Kidney (tissue), 14 donors: ENCODE data around the gene ENAH. TPM values are rescaled to one million over a fixed set of nuclear protein-coding genes. Genes with fewer than 3 reads are reported as not detected.

Source experiments
- DNase-seq, 5 donors: peaks; one replicate each; pipeline ENCODE4 v3.0.0-alpha.2; 2013 to 2020
- FAIRE-seq: peaks from 2 replicates; lab custom pipeline; 2012; peaks lifted over from hg19 to GRCh38; lab: Jason Lieb, UNC
- H3K27ac ChIP-seq, 2 donors: one replicate each; pipeline ENCODE4 v1.7.0; 2013; ENCODE audit warnings: low read depth in 2 of 2, low read length in 2 of 2, inconsistent platforms in 1 of 2
- H3K27me3 ChIP-seq: one replicate; pipeline ENCODE4 v1.7.1; 2013; ENCODE audit warnings: low read length, inconsistent platforms; ENCODE audit not compliant: control insufficient read depth, insufficient read depth
- H3K36me3 ChIP-seq, 3 donors: one replicate each; pipeline versions ENCODE4 v1.7.0 to v1.7.1; 2013; ENCODE audit warnings: low read length in 3 of 3, control low read depth in 1 of 3, inconsistent platforms in 1 of 3; ENCODE audit not compliant: insufficient read depth in 3 of 3, control insufficient read depth in 2 of 3
- H3K4me1 ChIP-seq, 3 donors: one replicate each; pipeline versions ENCODE4 v1.7.0 to v1.7.1; 2013; ENCODE audit warnings: low read length in 3 of 3, inconsistent platforms in 1 of 3, low read depth in 1 of 3; ENCODE audit not compliant: control insufficient read depth in 2 of 3, insufficient read depth in 2 of 3
- H3K4me3 ChIP-seq, 3 donors: one replicate each; pipeline versions ENCODE4 v1.7.0 to v1.8.1; 2013; ENCODE audit warnings: low read length in 3 of 3, control low read depth in 1 of 3, inconsistent platforms in 1 of 3
- H3K9ac ChIP-seq, 3 donors: one replicate each; pipeline versions ENCODE4 v1.7.0 to v1.7.1; 2013; ENCODE audit warnings: low read length in 3 of 3, control low read depth in 1 of 3, inconsistent platforms in 1 of 3
- H3K9me3 ChIP-seq, 3 donors: one replicate each; pipeline versions ENCODE4 v1.7.0 to v1.7.1; 2013; ENCODE audit warnings: low read length in 3 of 3, control low read depth in 1 of 3, inconsistent platforms in 1 of 3; ENCODE audit not compliant: control insufficient read depth in 2 of 3, insufficient read depth in 1 of 3
- CTCF ChIP-seq: IDR thresholded peaks from 3 replicates; pipeline ENCODE4 v1.5.1; 2012; ENCODE audit warnings: mild to moderate bottlenecking, moderate library complexity, borderline replicate concordance; ENCODE audit not compliant: insufficient read depth; ENCODE audit errors: extremely low read depth
- intact Hi-C: fragments of 100-400 bp; cut with DNase I; formaldehyde crosslinking; loops from one replicate; pipeline ENCODE4 v1.11.1; 2022
- polyA plus RNA-seq: library from polyadenylated mRNA; stranded (reverse); fragments of 350-450 nt; fragmentation: Illumina TruSeq; extraction: RNeasy Lipid Tissue Mini Kit (QIAGEN cat#74804); gene quantifications from one replicate; pipeline ENCODE4 v1.2.3, GENCODE V29; 2014; ENCODE audit warnings: low read depth, low replicate concordance; ENCODE audit not compliant: insufficient read depth
- total RNA-seq: library from RNA; stranded (reverse); fragmentation: NEBNext Ultra II Directional; extraction: Animal tissue kit (Norgen Biotek cat#: 25700); gene quantifications from one replicate; pipeline ENCODE4 v1.2.1, GENCODE V29; 2021
- donor health status: control.
- donor health status: control.
- donor health status: control.
- donor health status: control.
- donor health status: control.
- donor health status: DM: yes; HTN: yes; CAD: no.
- donor health status: Normal renal cell carcinoma (clear cell type).

The ENAH gene
- total and polyA plus RNA-seq, 2 donors from 2014 or later: 6.2 to 42.3 TPM

- Histone ChIP-seq H3K36me3 (no peaks in the 10 kb centered on the region), H3K4me1 (peaks cover 0 to 4% (median 0%) of the 10 kb centered on the region in 3 donors), H3K27ac (no peak overlapping the region), H3K4me3 (no peak overlapping the region), H3K27me3 (no peaks in the 10 kb centered on the region), H3K9me3 (no peaks in the 10 kb centered on the region), H3K9ac (no peak overlapping the region)
- DNase-seq (peak in 1 of 5 donors; percentile 57), FAIRE-seq (no peak)
- TF ChIP-seq CTCF: no peak
- intact Hi-C loops: no loop called here
Measured at GRCh38 chr1:225460021-225460736, 192.7 kb downstream of the ENAH start.

- H3K27me3 ChIP-seq: no peaks in the 10 kb centered on the region
- no peak overlapping the region for H3K4me3 ChIP-seq
- no peak overlapping the region for H3K27ac ChIP-seq
- no peak for TF ChIP-seq CTCF
- no peak overlapping the region for H3K9ac ChIP-seq
- H3K4me1 ChIP-seq: peaks cover 0 to 2% (median 0%) of the 10 kb centered on the region in 3 donors
- H3K36me3 ChIP-seq: no peaks in the 10 kb centered on the region
- FAIRE-seq (no peak), DNase-seq (no peak)
- intact Hi-C loops: no loop called here
- H3K9me3 ChIP-seq: no peaks in the 10 kb centered on the region
Measured at GRCh38 chr1:225458222-225458631, 194.7 kb downstream of the ENAH start.

- Histone ChIP-seq H3K9me3 (no peaks in the 10 kb centered on the region), H3K4me3 (no peak overlapping the region), H3K27ac (no peak overlapping the region), H3K36me3 (no peaks in the 10 kb centered on the region), H3K27me3 (no peaks in the 10 kb centered on the region), H3K9ac (no peak overlapping the region), H3K4me1 (no peaks in the 10 kb centered on the region)
- no peak for TF ChIP-seq CTCF
- intact Hi-C loops: no loop called here
- FAIRE-seq (no peak), DNase-seq (peak in 4 of 5 donors; percentile 27 to 63 (median 43))
Measured at GRCh38 chr1:225454733-225455132, 198.2 kb downstream of the ENAH start.
